IMR-90 (cell line): ENCODE measurements around the gene GRAMD1B. TPM values are rescaled to one million over a fixed set of nuclear protein-coding genes. Genes with fewer than 3 reads are reported as not detected.
A peak's percentile ranks its signal among the peaks of the same experiment; 100 is the strongest.

Experiments used
- ATAC-seq: fragments of 200-7000 bp; cut with Tn5 transposase; 2 replicates; pipeline ENCODE4 v1.9.1; 2020; ENCODE audit warnings: low read depth, mild to moderate bottlenecking, moderate library complexity
- BruUV-seq: library from RNA; stranded (reverse); fragments of 400-500 nt; replicated peaks from 2 replicates; lab custom pipeline; 2021; lab: Mats Ljungman, UMichigan
- CTCF ChIA-PET: fragments of 300-600 bp; formaldehyde crosslinking; extraction: SDS; loops from one replicate; lab custom pipeline; 2021; ENCODE audit warnings: antibody characterized with exemption; lab: Yijun Ruan, JAX
- POLR2A ChIA-PET: fragments of 300-600 bp; sonication (Branson Sonifier 250); formaldehyde crosslinking; loops from one replicate; lab custom pipeline; 2022; ENCODE audit warnings: antibody characterized with exemption; ENCODE audit not compliant: unreplicated experiment; lab: Charles Lee
- DNase-seq: peaks from one replicate; pipeline ENCODE4 v3.0.0; 2013
- H2AFZ ChIP-seq: replicated peaks from 2 replicates; pipeline ENCODE3; 2013; ENCODE audit warnings: low read length, mild to moderate bottlenecking; ENCODE audit not compliant: poor library complexity
- H2AK5ac ChIP-seq: 2 replicates; pipeline ENCODE4 v1.6.1; 2013; ENCODE audit warnings: low read depth, low read length, inconsistent platforms
- H2AK9ac ChIP-seq: replicated peaks from 2 replicates; pipeline ENCODE3; 2013; ENCODE audit warnings: mild to moderate bottlenecking, low read depth, low read length, moderate library complexity; ENCODE audit not compliant: poor library complexity
- H2BK120ac ChIP-seq: 2 replicates; pipeline ENCODE4 v1.6.1; 2013; ENCODE audit warnings: low read depth, low read length, inconsistent platforms
- H2BK15ac ChIP-seq: 3 replicates; pipeline ENCODE4 v1.6.1; 2013; ENCODE audit warnings: low read depth, low read length, inconsistent platforms
- H2BK20ac ChIP-seq: 2 replicates; pipeline ENCODE4 v1.6.1; 2013; ENCODE audit warnings: low read depth, mild to moderate bottlenecking, inconsistent platforms, low read length, moderate library complexity
- H2BK5ac ChIP-seq: 2 replicates; pipeline ENCODE4 v1.6.1; 2013; ENCODE audit warnings: mild to moderate bottlenecking, low read depth, low read length, inconsistent platforms; ENCODE audit not compliant: poor library complexity, severe bottlenecking
- H3K14ac ChIP-seq: replicated peaks from 2 replicates; pipeline ENCODE4 v1.6.1; 2013; ENCODE audit warnings: low read depth, low read length, inconsistent platforms
- H3K18ac ChIP-seq: 2 replicates; pipeline ENCODE4 v1.6.1; 2013; ENCODE audit warnings: low read depth, low read length, control low read depth
- H3K23ac ChIP-seq: 2 replicates; pipeline ENCODE4 v1.6.1; 2013; ENCODE audit warnings: low read depth, low read length, inconsistent platforms
- H3K27ac ChIP-seq: 2 replicates; pipeline ENCODE4 v1.5.1; 2013; ENCODE audit warnings: mild to moderate bottlenecking, control low read depth, low read length; ENCODE audit not compliant: insufficient read depth
- H3K27me3 ChIP-seq: 2 replicates; pipeline ENCODE4 v1.6.1; 2013; ENCODE audit warnings: low read length; ENCODE audit not compliant: control insufficient read depth, insufficient read depth
- H3K36me3 ChIP-seq: 2 replicates; pipeline ENCODE4 v1.6.1; 2013; ENCODE audit warnings: low read length, mixed read lengths; ENCODE audit not compliant: control insufficient read depth, insufficient read depth
- H3K4ac ChIP-seq: 2 replicates; pipeline ENCODE4 v1.6.1; 2013; ENCODE audit warnings: low read depth, low read length, inconsistent platforms
- H3K4me1 ChIP-seq: 2 replicates; pipeline ENCODE4 v1.6.1; 2013; ENCODE audit warnings: low read length, mixed read lengths; ENCODE audit not compliant: control insufficient read depth, insufficient read depth
- H3K4me2 ChIP-seq: 2 replicates; pipeline ENCODE4 v1.6.1; 2013; ENCODE audit warnings: low read depth, mild to moderate bottlenecking, control low read depth, low read length, moderate library complexity
- H3K4me3 ChIP-seq: 2 replicates; pipeline ENCODE4 v1.5.1; 2013; ENCODE audit warnings: low read depth, mild to moderate bottlenecking, control low read depth, low read length, moderate library complexity; ENCODE audit not compliant: insufficient read depth
- H3K56ac ChIP-seq: 2 replicates; pipeline ENCODE4 v1.6.1; 2013; ENCODE audit warnings: low read length, inconsistent platforms; ENCODE audit not compliant: insufficient read depth; ENCODE audit errors: extremely low read depth
- H3K79me1 ChIP-seq, 2 experiments: 2 replicates each; pipeline ENCODE4 v1.6.1; 2013; ENCODE audit warnings: low read length in 2 of 2, inconsistent platforms in 1 of 2, low read depth in 1 of 2
- H3K9ac ChIP-seq: 2 replicates; pipeline ENCODE4 v1.6.1; 2013; ENCODE audit warnings: low read depth, low read length, control low read depth
- H3K9me1 ChIP-seq: 2 replicates; pipeline ENCODE4 v1.6.1; 2013; ENCODE audit warnings: low read length, inconsistent platforms; ENCODE audit not compliant: insufficient read depth
- H3K9me3 ChIP-seq: 2 replicates; pipeline ENCODE4 v1.6.1; 2013; ENCODE audit warnings: low read length; ENCODE audit not compliant: control insufficient read depth, insufficient read depth
- H4K20me1 ChIP-seq: 2 replicates; pipeline ENCODE4 v1.6.1; 2013; ENCODE audit warnings: low read length, inconsistent platforms; ENCODE audit not compliant: insufficient read depth
- H4K5ac ChIP-seq: 2 replicates; pipeline ENCODE4 v1.6.1; 2013; ENCODE audit warnings: mild to moderate bottlenecking, low read depth, low read length, control low read depth
- H4K8ac ChIP-seq, 2 experiments: 2 replicates each; pipeline ENCODE4 v1.6.1; 2013; ENCODE audit warnings: low read depth in 2 of 2, low read length in 2 of 2, control low read depth in 1 of 2, inconsistent platforms in 1 of 2
- H4K91ac ChIP-seq: 2 replicates; pipeline ENCODE4 v1.6.1; 2013; ENCODE audit warnings: low read depth, low read length, inconsistent platforms; ENCODE audit not compliant: insufficient read depth
- CHD1 ChIP-seq: IDR thresholded peaks from 2 replicates; pipeline ENCODE4 v1.6.1; 2012; ENCODE audit warnings: low read depth, low read length, improper control_type of control experiment
- RFX5 ChIP-seq: IDR thresholded peaks from 2 replicates; pipeline ENCODE4 v1.8.0; 2012; ENCODE audit warnings: low read depth, mild to moderate bottlenecking, low read length, moderate library complexity
- SMC3 ChIP-seq: fragments of 150-350 bp; IDR thresholded peaks from 2 replicates; pipeline ENCODE4 v1.6.1; 2016; ENCODE audit warnings: low read depth, mild to moderate bottlenecking, antibody characterized with exemption, low read length, moderate library complexity
- WGBS, 2 experiments: methylation state at CpG; one replicate each; pipeline versions ENCODE4 v1.1.5 to v1.1.7; 2013; ENCODE audit warnings: missing lambda C conversion rate in 2 of 2; ENCODE audit not compliant: insufficient read length in 1 of 2; ENCODE audit errors: extremely low coverage in 2 of 2; 5-methylcytosine and 5-hydroxymethylcytosine counted together
- dilution Hi-C: fragments of 300-500 bp; cut with HindIII; formaldehyde crosslinking; loops from one replicate; pipeline ENCODE4 v1.14.3; 2018; ENCODE audit warnings: low sequenced_read_pairs; ENCODE audit not compliant: unreplicated experiment
- in situ Hi-C: fragments of 300-500 bp; cut with MboI; formaldehyde crosslinking; loops from 3 replicates; pipeline ENCODE4 v1.14.3; 2019; ENCODE audit warnings: low sequenced_read_pairs, inconsistent platforms, mixed read lengths
- intact Hi-C: fragments of 100-400 bp; cut with micrococcal nuclease; formaldehyde crosslinking; loops from 2 replicates; pipeline ENCODE4 v1.10.0; 2022
- polyA plus RNA-seq, 3 experiments: library from polyadenylated mRNA; depleted of rRNA; stranded (reverse); fragments of >200 nt; gene quantifications; 2 replicates each; pipeline ENCODE4 v1.2.3, GENCODE V29; 2012; ENCODE audit warnings: low replicate concordance in 1 of 3
- total RNA-seq: library from RNA; depleted of rRNA; stranded (reverse); fragments of >200 nt; gene quantifications from 2 replicates; pipeline ENCODE4 v1.2.3, GENCODE V29; 2012

Gene GRAMD1B
- total and polyA plus RNA-seq, 2 of the 4 experiments (the other 2 are of a cell fraction), result 7.1 to 7.2 TPM

GRCh38 chr11:123525097-123525496 is 95.0 kb downstream of the GRAMD1B start:
- ATAC-seq (peak; percentile 17; the same call in 1 of the 2 replicates), DNase-seq (no peak)
- ChIA-PET CTCF (interaction anchor here (1.2 kb wide), 1 partner anchor 9 kb away, joined by 3 read pairs; no protein-coding TSS in a partner anchor), POLR2A (no interaction called here)
- no TSS peak for BruUV-seq
- H3K4me2 ChIP-seq, result no peak overlapping the region; the same call in 1 of the 2 replicates
- H3K23ac ChIP-seq, result no peak overlapping the region; the same call in 1 of the 2 replicates
- peaks cover 7% of the 10 kb centered on the region; the same call in 1 of the 2 replicates for H4K20me1 ChIP-seq
- H2BK15ac ChIP-seq, result no peak overlapping the region
- no peaks in the 10 kb centered on the region for H3K4me1 ChIP-seq
- WGBS, 2 experiments, result no CpG with 5 or more reads among the region's 7 CpGs
- H2AK5ac ChIP-seq, result no peak overlapping the region
- dilution Hi-C loops (no loop called here), intact Hi-C loops (no loop called here), in situ Hi-C loops (no loop called here)
- no peaks in the 10 kb centered on the region for H3K9me3 ChIP-seq
- H3K18ac ChIP-seq, result no peak overlapping the region
- no peaks in the 10 kb centered on the region for H3K27me3 ChIP-seq
- no peak overlapping the region for H3K9ac ChIP-seq
- no peak overlapping the region for H4K8ac ChIP-seq
- TF ChIP-seq RFX5, result no peak
- TF ChIP-seq SMC3, result no peak
- no peak for TF ChIP-seq CHD1
- no peak overlapping the region for H3K4ac ChIP-seq
- peak overlapping the region; percentile 11 for H2AK9ac ChIP-seq
- H3K4me3 ChIP-seq, result no peak overlapping the region
- peak overlapping the region; percentile 40; the same call in 1 of the 2 replicates for H3K14ac ChIP-seq
- H2BK120ac ChIP-seq, result no peak overlapping the region
- H4K91ac ChIP-seq, result no peak overlapping the region
- H3K79me1 ChIP-seq, result peaks cover 7 to 19% of the 10 kb centered on the region in 2 experiments; a peak in 3 of 4 replicates
- H4K5ac ChIP-seq, result no peak overlapping the region
- H2BK5ac ChIP-seq, result no peak overlapping the region
- H3K9me1 ChIP-seq, result no peaks in the 10 kb centered on the region
- H3K36me3 ChIP-seq, result no peaks in the 10 kb centered on the region
- no peak overlapping the region for H3K56ac ChIP-seq
- H2BK20ac ChIP-seq, result no peak overlapping the region
- peak overlapping the region; percentile 26 for H2AFZ ChIP-seq
- no peak overlapping the region for H3K27ac ChIP-seq
